ENCODE data around the gene RALGAPA1.

DNA sequence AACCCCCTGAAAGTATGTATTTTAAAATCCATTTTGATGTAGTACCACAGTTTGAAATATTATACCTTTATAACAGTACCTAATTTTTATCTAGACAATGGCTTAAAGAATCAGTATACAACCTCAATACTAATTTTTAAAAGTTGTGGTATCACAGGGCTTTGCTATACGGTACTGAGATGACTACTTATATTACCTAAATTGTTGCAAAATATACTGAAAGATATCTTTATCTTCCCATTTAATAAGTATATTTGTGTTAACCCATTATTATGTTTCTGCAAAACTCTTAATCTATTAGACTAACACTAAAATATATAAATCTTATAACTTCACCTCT, 67.1 kb downstream of the RALGAPA1 start:
- TF ChIP-seq FOXA3 (CRISPR knock-in tag; conservative IDR thresholded peaks at IDR 0.05 in 1 of 2, IDR thresholded peaks at IDR 0.05 in 1 of 2) (no peak), MYC (IDR thresholded peaks at IDR 0.05; ENCODE audit: low read depth, low read length) (no peak), MYC (CRISPR knock-in tag; IDR thresholded peaks at IDR 0.05; ENCODE audit: borderline replicate concordance, low read depth) (no peak), ZNF232 (CRISPR knock-in tag; IDR thresholded peaks at IDR 0.05) (no peak), BCOR (IDR thresholded peaks at IDR 0.05) (no peak), THRA (IDR thresholded peaks at IDR 0.05) (no peak), EWSR1 (IDR thresholded peaks at IDR 0.05; ENCODE audit: borderline replicate concordance, low read depth, partially characterized antibody) (no peak), USF1 (CRISPR knock-in tag; IDR thresholded peaks at IDR 0.05) (no peak), HDAC6 (IDR thresholded peaks at IDR 0.05; ENCODE audit: low read depth, low read length) (no peak), CHD4 (IDR thresholded peaks at IDR 0.05; ENCODE audit: insufficient read depth, insufficient replicate concordance, low read depth, low read length, poor library complexity, severe bottlenecking) (no peak)
- TF ChIP-seq, protein P1, sequence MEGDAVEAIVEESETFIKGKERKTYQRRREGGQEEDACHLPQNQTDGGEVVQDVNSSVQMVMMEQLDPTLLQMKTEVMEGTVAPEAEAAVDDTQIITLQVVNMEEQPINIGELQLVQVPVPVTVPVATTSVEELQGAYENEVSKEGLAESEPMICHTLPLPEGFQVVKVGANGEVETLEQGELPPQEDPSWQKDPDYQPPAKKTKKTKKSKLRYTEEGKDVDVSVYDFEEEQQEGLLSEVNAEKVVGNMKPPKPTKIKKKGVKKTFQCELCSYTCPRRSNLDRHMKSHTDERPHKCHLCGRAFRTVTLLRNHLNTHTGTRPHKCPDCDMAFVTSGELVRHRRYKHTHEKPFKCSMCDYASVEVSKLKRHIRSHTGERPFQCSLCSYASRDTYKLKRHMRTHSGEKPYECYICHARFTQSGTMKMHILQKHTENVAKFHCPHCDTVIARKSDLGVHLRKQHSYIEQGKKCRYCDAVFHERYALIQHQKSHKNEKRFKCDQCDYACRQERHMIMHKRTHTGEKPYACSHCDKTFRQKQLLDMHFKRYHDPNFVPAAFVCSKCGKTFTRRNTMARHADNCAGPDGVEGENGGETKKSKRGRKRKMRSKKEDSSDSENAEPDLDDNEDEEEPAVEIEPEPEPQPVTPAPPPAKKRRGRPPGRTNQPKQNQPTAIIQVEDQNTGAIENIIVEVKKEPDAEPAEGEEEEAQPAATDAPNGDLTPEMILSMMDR (IDR thresholded peaks at IDR 0.05 in 2 of 3, conservative IDR thresholded peaks at IDR 0.05 in 1 of 3; ENCODE audit: insufficient read depth in 2 of 3, low read depth in 1 of 3, low read length in 3 of 3) = no peak
- TF ChIP-seq, protein P2, sequence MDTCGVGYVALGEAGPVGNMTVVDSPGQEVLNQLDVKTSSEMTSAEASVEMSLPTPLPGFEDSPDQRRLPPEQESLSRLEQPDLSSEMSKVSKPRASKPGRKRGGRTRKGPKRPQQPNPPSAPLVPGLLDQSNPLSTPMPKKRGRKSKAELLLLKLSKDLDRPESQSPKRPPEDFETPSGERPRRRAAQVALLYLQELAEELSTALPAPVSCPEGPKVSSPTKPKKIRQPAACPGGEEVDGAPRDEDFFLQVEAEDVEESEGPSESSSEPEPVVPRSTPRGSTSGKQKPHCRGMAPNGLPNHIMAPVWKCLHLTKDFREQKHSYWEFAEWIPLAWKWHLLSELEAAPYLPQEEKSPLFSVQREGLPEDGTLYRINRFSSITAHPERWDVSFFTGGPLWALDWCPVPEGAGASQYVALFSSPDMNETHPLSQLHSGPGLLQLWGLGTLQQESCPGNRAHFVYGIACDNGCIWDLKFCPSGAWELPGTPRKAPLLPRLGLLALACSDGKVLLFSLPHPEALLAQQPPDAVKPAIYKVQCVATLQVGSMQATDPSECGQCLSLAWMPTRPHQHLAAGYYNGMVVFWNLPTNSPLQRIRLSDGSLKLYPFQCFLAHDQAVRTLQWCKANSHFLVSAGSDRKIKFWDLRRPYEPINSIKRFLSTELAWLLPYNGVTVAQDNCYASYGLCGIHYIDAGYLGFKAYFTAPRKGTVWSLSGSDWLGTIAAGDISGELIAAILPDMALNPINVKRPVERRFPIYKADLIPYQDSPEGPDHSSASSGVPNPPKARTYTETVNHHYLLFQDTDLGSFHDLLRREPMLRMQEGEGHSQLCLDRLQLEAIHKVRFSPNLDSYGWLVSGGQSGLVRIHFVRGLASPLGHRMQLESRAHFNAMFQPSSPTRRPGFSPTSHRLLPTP (IDR thresholded peaks at IDR 0.05; ENCODE audit: borderline replicate concordance, extremely low read depth, insufficient read length) = no peak

Data from K562 (cell line).